GM23338 (cell line): ENCODE results near the gene ASXL2. TPM values are rescaled to one million over a fixed set of nuclear protein-coding genes. Genes with fewer than 3 reads are reported as not detected.
A peak's percentile ranks its signal among the peaks of the same experiment; 100 is the strongest.

Experiments used
- ATAC-seq: fragments of 200-7000 bp; cut with Tn5 transposase; 3 replicates; pipeline ENCODE4 v1.9.1; 2020
- DNase-seq: peaks from one replicate; pipeline ENCODE4 v3.0.0-alpha.2; 2015; ENCODE audit warnings: low spot score
- H2AFZ ChIP-seq: fragments of 200-600 bp; sonication (generic); 2 replicates; pipeline ENCODE4 v1.8.0; 2016; ENCODE audit warnings: antibody characterized with exemption, mild to moderate bottlenecking, moderate library complexity
- H3F3A ChIP-seq: fragments of 200-600 bp; sonication (generic); replicated peaks from 2 replicates; pipeline ENCODE4 v1.8.0; 2017; ENCODE audit warnings: antibody characterized with exemption, mixed run types, low read depth
- H3K27ac ChIP-seq: fragments of 200-600 bp; sonication (generic); 2 replicates; pipeline ENCODE4 v1.6.1; 2016; ENCODE audit warnings: low read depth
- H3K27me3 ChIP-seq: fragments of 200-600 bp; sonication (generic); 2 replicates; pipeline ENCODE4 v1.8.0; 2016; ENCODE audit warnings: mild to moderate bottlenecking, mixed run types, moderate library complexity; ENCODE audit not compliant: insufficient read depth
- H3K36me3 ChIP-seq: fragments of 200-600 bp; sonication (generic); 2 replicates; pipeline ENCODE4 v1.8.0; 2016; ENCODE audit warnings: mild to moderate bottlenecking; ENCODE audit not compliant: insufficient read depth
- H3K4me1 ChIP-seq: fragments of 200-600 bp; sonication (generic); 2 replicates; pipeline ENCODE4 v1.8.0; 2016; ENCODE audit warnings: mild to moderate bottlenecking, moderate library complexity; ENCODE audit not compliant: insufficient read depth
- H3K4me2 ChIP-seq: fragments of 200-600 bp; sonication (generic); 2 replicates; pipeline ENCODE4 v1.7.1; 2017; ENCODE audit warnings: mixed run types
- H3K4me3 ChIP-seq: fragments of 200-600 bp; sonication (generic); 2 replicates; pipeline ENCODE4 v1.6.1; 2016; ENCODE audit warnings: mixed run types
- H3K79me2 ChIP-seq: fragments of 200-600 bp; sonication (generic); replicated peaks from 2 replicates; pipeline ENCODE4 v1.8.0; 2017; ENCODE audit warnings: mild to moderate bottlenecking; ENCODE audit not compliant: insufficient read depth
- H3K9me2 ChIP-seq: fragments of 200-600 bp; sonication (generic); 2 replicates; pipeline ENCODE4 v1.8.0; 2017; ENCODE audit not compliant: insufficient read depth
- H4K20me1 ChIP-seq: fragments of 200-600 bp; sonication (generic); replicated peaks from 2 replicates; pipeline ENCODE4 v1.8.0; 2017; ENCODE audit warnings: mild to moderate bottlenecking; ENCODE audit not compliant: insufficient read depth
- H3K27ac Mint-ChIP-seq: 2 replicates; pipeline ENCODE4 v1.8.0; 2020; ENCODE audit warnings: inconsistent platforms, mild to moderate bottlenecking, moderate library complexity, mixed read lengths
- H3K27me3 Mint-ChIP-seq: 3 replicates; pipeline ENCODE4 v1.8.0; 2022; ENCODE audit warnings: low read depth, mild to moderate bottlenecking, moderate library complexity, mixed read lengths, inconsistent platforms; ENCODE audit not compliant: insufficient read depth, poor library complexity
- H3K36me3 Mint-ChIP-seq: 3 replicates; pipeline ENCODE4 v1.8.0; 2021; ENCODE audit warnings: low read depth, mild to moderate bottlenecking, inconsistent platforms, moderate library complexity, mixed read lengths
- H3K4me1 Mint-ChIP-seq: 3 replicates; pipeline ENCODE4 v1.8.0; 2020; ENCODE audit warnings: mild to moderate bottlenecking, inconsistent platforms, mixed read lengths
- H3K4me3 Mint-ChIP-seq: 3 replicates; pipeline ENCODE4 v1.8.0; 2021; ENCODE audit warnings: moderate library complexity, mild to moderate bottlenecking, inconsistent platforms, mixed read lengths
- H3K9me3 Mint-ChIP-seq: 3 replicates; pipeline ENCODE4 v1.8.0; 2020; ENCODE audit warnings: moderate library complexity, mild to moderate bottlenecking, inconsistent platforms, mixed read lengths
- CREB1 ChIP-seq: fragments of 250-450 bp; sonication (Bioruptor Pico); IDR thresholded peaks from 2 replicates; pipeline ENCODE4 v1.5.0; 2020; ENCODE audit warnings: low read depth, mild to moderate bottlenecking, moderate library complexity
- CTCF ChIP-seq, 2 experiments: fragments of 200-600 bp in 1 of 2; sonication (generic) in 1 of 2; conservative IDR thresholded peaks; 2 replicates each; pipeline versions ENCODE4 v1.5.1 to v1.6.1; 2016 to 2017; ENCODE audit warnings: antibody characterized with exemption in 2 of 2, low read depth in 2 of 2, mild to moderate bottlenecking in 2 of 2, moderate library complexity in 1 of 2
- EZH2 ChIP-seq: fragments of 200-600 bp; sonication (generic); IDR thresholded peaks from one replicate; pipeline ENCODE4 v1.8.0; 2017; ENCODE audit warnings: antibody characterized with exemption, mild to moderate bottlenecking, low read depth; ENCODE audit not compliant: unreplicated experiment
- EZH2phosphoT487 ChIP-seq: fragments of 200-600 bp; sonication (generic); IDR thresholded peaks from one replicate; pipeline ENCODE4 v1.8.1; 2018; ENCODE audit warnings: antibody characterized with exemption; ENCODE audit not compliant: unreplicated experiment
- JUNB ChIP-seq: IDR thresholded peaks from one replicate; pipeline ENCODE4 v1.6.1; 2016; ENCODE audit warnings: antibody characterized with exemption; ENCODE audit not compliant: unreplicated experiment
- POLR2AphosphoS5 ChIP-seq: IDR thresholded peaks from 2 replicates; pipeline ENCODE4 v1.6.1; 2016; ENCODE audit warnings: antibody characterized with exemption, low read depth
- ZNF331 ChIP-seq: fragments of 250-450 bp; sonication (Bioruptor Pico); IDR thresholded peaks from 2 replicates; pipeline ENCODE4 v1.5.0; 2020; ENCODE audit warnings: low read depth, mild to moderate bottlenecking, moderate library complexity
- polyA plus RNA-seq: library from polyadenylated mRNA; unstranded; fragments of >200 nt; fragmentation: Nextera tagmentation; extraction: Ambion mirVana; gene quantifications from 2 replicates; pipeline ENCODE4 v1.2.1, GENCODE V29; 2016
- total RNA-seq: library from RNA; depleted of rRNA; stranded (reverse); fragments of >200 nt; shearing (Covaris generic); gene quantifications from 2 replicates; pipeline ENCODE4 v1.2.3, GENCODE V29; 2014
- TF ChIP-seq, protein P1 (sequence below): fragments of 250-450 bp; sonication (Bioruptor Pico); IDR thresholded peaks from 2 replicates; pipeline ENCODE4 v1.5.0; 2020; ENCODE audit warnings: mild to moderate bottlenecking, moderate library complexity
- TF ChIP-seq, protein P2 (sequence below): IDR thresholded peaks from 2 replicates; pipeline ENCODE4 v1.6.1; 2016; ENCODE audit warnings: antibody characterized with exemption

Gene ASXL2
- total and polyA plus RNA-seq, 2 experiments from 2014 or later, result 7.0 to 21.8 TPM

GRCh38 chr2:25920786-25921415 is 42.6 kb upstream of the ASXL2 start:
- Histone ChIP-seq H3K4me2 (no peak overlapping the region), H3K9me2 (no peaks in the 10 kb centered on the region), H3K79me2 (no peaks in the 10 kb centered on the region), H3F3A (no peaks in the 10 kb centered on the region), H2AFZ (peak overlapping the region; percentile 18; the same call in 1 of the 2 replicates), H4K20me1 (no peaks in the 10 kb centered on the region), H3K27me3 (no peaks in the 10 kb centered on the region), H3K4me1 (no peaks in the 10 kb centered on the region), H3K4me3 (no peak overlapping the region), H3K27ac (no peak overlapping the region), H3K36me3 (no peaks in the 10 kb centered on the region)
- H3K36me3 Mint-ChIP-seq, result no peaks in the 10 kb centered on the region
- ATAC-seq, result peak; percentile 95
- no peak overlapping the region for H3K4me3 Mint-ChIP-seq
- H3K4me1 Mint-ChIP-seq, result peaks cover 2% of the 10 kb centered on the region; the same call in 2 of the 3 replicates
- H3K27ac Mint-ChIP-seq, result no peak overlapping the region
- DNase-seq, result peak; percentile 48
- peaks cover 5% of the 10 kb centered on the region for H3K27me3 Mint-ChIP-seq
- TF ChIP-seq ZNF331 (CRISPR knock-in tag) (no peak), POLR2AphosphoS5 (no peak), JUNB (no peak), CREB1 (CRISPR knock-in tag) (no peak), EZH2phosphoT487 (no peak), CTCF (conservative IDR thresholded peaks at IDR 0.05; ENCODE audit: low read depth in 2 of 2) (no peak), EZH2 (no peak)
- TF ChIP-seq, protein P1, sequence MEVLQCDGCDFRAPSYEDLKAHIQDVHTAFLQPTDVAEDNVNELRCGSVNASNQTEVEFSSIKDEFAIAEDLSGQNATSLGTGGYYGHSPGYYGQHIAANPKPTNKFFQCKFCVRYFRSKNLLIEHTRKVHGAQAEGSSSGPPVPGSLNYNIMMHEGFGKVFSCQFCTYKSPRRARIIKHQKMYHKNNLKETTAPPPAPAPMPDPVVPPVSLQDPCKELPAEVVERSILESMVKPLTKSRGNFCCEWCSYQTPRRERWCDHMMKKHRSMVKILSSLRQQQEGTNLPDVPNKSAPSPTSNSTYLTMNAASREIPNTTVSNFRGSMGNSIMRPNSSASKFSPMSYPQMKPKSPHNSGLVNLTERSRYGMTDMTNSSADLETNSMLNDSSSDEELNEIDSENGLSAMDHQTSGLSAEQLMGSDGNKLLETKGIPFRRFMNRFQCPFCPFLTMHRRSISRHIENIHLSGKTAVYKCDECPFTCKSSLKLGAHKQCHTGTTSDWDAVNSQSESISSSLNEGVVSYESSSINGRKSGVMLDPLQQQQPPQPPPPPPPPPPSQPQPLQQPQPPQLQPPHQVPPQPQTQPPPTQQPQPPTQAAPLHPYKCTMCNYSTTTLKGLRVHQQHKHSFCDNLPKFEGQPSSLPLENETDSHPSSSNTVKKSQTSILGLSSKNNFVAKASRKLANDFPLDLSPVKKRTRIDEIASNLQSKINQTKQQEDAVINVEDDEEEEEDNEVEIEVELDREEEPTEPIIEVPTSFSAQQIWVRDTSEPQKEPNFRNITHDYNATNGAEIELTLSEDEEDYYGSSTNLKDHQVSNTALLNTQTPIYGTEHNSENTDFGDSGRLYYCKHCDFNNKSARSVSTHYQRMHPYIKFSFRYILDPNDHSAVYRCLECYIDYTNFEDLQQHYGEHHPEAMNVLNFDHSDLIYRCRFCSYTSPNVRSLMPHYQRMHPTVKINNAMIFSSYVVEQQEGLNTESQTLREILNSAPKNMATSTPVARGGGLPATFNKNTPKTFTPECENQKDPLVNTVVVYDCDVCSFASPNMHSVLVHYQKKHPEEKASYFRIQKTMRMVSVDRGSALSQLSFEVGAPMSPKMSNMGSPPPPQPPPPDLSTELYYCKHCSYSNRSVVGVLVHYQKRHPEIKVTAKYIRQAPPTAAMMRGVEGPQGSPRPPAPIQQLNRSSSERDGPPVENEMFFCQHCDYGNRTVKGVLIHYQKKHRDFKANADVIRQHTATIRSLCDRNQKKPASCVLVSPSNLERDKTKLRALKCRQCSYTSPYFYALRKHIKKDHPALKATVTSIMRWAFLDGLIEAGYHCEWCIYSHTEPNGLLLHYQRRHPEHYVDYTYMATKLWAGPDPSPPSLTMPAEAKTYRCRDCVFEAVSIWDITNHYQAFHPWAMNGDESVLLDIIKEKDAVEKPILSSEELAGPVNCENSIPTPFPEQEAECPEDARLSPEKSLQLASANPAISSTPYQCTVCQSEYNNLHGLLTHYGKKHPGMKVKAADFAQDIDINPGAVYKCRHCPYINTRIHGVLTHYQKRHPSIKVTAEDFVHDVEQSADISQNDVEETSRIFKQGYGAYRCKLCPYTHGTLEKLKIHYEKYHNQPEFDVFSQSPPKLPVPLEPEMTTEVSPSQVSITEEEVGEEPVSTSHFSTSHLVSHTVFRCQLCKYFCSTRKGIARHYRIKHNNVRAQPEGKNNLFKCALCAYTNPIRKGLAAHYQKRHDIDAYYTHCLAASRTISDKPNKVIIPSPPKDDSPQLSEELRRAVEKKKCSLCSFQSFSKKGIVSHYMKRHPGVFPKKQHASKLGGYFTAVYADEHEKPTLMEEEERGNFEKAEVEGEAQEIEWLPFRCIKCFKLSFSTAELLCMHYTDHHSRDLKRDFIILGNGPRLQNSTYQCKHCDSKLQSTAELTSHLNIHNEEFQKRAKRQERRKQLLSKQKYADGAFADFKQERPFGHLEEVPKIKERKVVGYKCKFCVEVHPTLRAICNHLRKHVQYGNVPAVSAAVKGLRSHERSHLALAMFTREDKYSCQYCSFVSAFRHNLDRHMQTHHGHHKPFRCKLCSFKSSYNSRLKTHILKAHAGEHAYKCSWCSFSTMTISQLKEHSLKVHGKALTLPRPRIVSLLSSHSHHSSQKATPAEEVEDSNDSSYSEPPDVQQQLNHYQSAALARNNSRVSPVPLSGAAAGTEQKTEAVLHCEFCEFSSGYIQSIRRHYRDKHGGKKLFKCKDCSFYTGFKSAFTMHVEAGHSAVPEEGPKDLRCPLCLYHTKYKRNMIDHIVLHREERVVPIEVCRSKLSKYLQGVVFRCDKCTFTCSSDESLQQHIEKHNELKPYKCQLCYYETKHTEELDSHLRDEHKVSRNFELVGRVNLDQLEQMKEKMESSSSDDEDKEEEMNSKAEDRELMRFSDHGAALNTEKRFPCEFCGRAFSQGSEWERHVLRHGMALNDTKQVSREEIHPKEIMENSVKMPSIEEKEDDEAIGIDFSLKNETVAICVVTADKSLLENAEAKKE (CRISPR knock-in tag), result no peak
- TF ChIP-seq, protein P2, sequence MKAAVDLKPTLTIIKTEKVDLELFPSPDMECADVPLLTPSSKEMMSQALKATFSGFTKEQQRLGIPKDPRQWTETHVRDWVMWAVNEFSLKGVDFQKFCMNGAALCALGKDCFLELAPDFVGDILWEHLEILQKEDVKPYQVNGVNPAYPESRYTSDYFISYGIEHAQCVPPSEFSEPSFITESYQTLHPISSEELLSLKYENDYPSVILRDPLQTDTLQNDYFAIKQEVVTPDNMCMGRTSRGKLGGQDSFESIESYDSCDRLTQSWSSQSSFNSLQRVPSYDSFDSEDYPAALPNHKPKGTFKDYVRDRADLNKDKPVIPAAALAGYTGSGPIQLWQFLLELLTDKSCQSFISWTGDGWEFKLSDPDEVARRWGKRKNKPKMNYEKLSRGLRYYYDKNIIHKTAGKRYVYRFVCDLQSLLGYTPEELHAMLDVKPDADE, result no peak
- H3K9me3 Mint-ChIP-seq, result no peaks in the 10 kb centered on the region
